Smooth muscle cell (in vitro differentiated cells): Measurements from ENCODE around the gene LPAR1. TPM values are rescaled to one million over a fixed set of nuclear protein-coding genes. Genes with fewer than 3 reads are reported as not detected.

Experiments
- DNase-seq: peaks from one replicate; lab custom pipeline; 2025; ENCODE audit not compliant: unreplicated experiment; lab: John Stamatoyannopoulos, UW
- H2AFZ ChIP-seq: fragments of 200-600 bp; sonication (generic); 2 replicates; pipeline ENCODE4 v1.6.0; 2016; ENCODE audit warnings: antibody characterized with exemption, low read depth, mild to moderate bottlenecking
- H3F3A ChIP-seq: fragments of 200-600 bp; sonication (generic); 2 replicates; pipeline ENCODE4 v1.6.0; 2017; ENCODE audit warnings: antibody characterized with exemption, low read depth
- H3K27ac ChIP-seq: fragments of 200-600 bp; sonication (generic); 2 replicates; pipeline ENCODE4 v1.5.1; 2016; ENCODE audit warnings: low read depth, mild to moderate bottlenecking
- H3K27me3 ChIP-seq: fragments of 200-600 bp; sonication (generic); 2 replicates; pipeline ENCODE4 v1.6.1; 2016; ENCODE audit warnings: low read depth, mild to moderate bottlenecking
- H3K36me3 ChIP-seq: fragments of 200-600 bp; sonication (generic); 2 replicates; pipeline ENCODE4 v1.5.1; 2016; ENCODE audit warnings: low read depth
- H3K4me1 ChIP-seq: fragments of 200-600 bp; sonication (generic); 2 replicates; pipeline ENCODE4 v1.5.1; 2016; ENCODE audit warnings: low read depth
- H3K4me2 ChIP-seq: fragments of 200-600 bp; sonication (generic); 2 replicates; pipeline ENCODE4 v1.6.0; 2016; ENCODE audit warnings: mild to moderate bottlenecking
- H3K4me3 ChIP-seq: fragments of 200-600 bp; sonication (generic); 2 replicates; pipeline ENCODE4 v1.5.1; 2016; ENCODE audit warnings: mild to moderate bottlenecking
- H3K79me2 ChIP-seq: fragments of 200-600 bp; sonication (generic); 2 replicates; pipeline ENCODE4 v1.6.0; 2016; ENCODE audit warnings: low read depth, mild to moderate bottlenecking
- H3K9ac ChIP-seq: fragments of 200-600 bp; sonication (generic); 2 replicates; pipeline ENCODE4 v1.6.0; 2016; ENCODE audit warnings: low read depth
- H3K9me3 ChIP-seq: fragments of 200-600 bp; sonication (generic); replicated peaks from 2 replicates; pipeline ENCODE4 v1.5.1; 2016; ENCODE audit warnings: low read depth
- H4K20me1 ChIP-seq: fragments of 200-600 bp; sonication (generic); 2 replicates; pipeline ENCODE4 v1.6.0; 2016; ENCODE audit warnings: low read depth
- CTCF ChIP-seq: fragments of 200-600 bp; sonication (generic); IDR thresholded peaks from 2 replicates; pipeline ENCODE4 v1.5.1; 2017; ENCODE audit warnings: borderline replicate concordance, mild to moderate bottlenecking, antibody characterized with exemption; ENCODE audit not compliant: insufficient read depth, poor library complexity, severe bottlenecking
- WGBS: methylation state at CpG from one replicate; pipeline ENCODE4 v1.1.7; 2016; ENCODE audit warnings: low lambda C conversion rate; 5-methylcytosine and 5-hydroxymethylcytosine counted together
- polyA plus RNA-seq: library from polyadenylated mRNA; unstranded; fragments of >200 nt; fragmentation: Nextera tagmentation; extraction: Ambion mirVana; gene quantifications from 2 replicates; pipeline ENCODE4 v1.2.1, GENCODE V29; 2016
- total RNA-seq: library from RNA; depleted of rRNA; stranded (reverse); fragments of >200 nt; gene quantifications from 2 replicates; pipeline ENCODE4 v1.2.3, GENCODE V29; 2014

The LPAR1 gene
- total and polyA plus RNA-seq, 2 experiments from 2014 or later, result 20.5 to 21.3 TPM

- peaks cover 9% of the 10 kb centered on the region for H3K79me2 ChIP-seq
- H3K9ac ChIP-seq, result no peak overlapping the region
- H2AFZ ChIP-seq, result no peak overlapping the region
- WGBS, result 81% methylated on average over 3 of the region's 3 CpGs
- no peak overlapping the region for H3K4me2 ChIP-seq
- H3K4me1 ChIP-seq, result peaks cover 21% of the 10 kb centered on the region
- H3K27me3 ChIP-seq, result no peaks in the 10 kb centered on the region
- H3K36me3 ChIP-seq, result no peaks in the 10 kb centered on the region
- TF ChIP-seq CTCF, result no peak
- peaks cover 13% of the 10 kb centered on the region for H3F3A ChIP-seq
- no peak overlapping the region for H3K4me3 ChIP-seq
- H4K20me1 ChIP-seq, result peaks cover 6% of the 10 kb centered on the region
- no peaks in the 10 kb centered on the region for H3K9me3 ChIP-seq
- H3K27ac ChIP-seq, result no peak overlapping the region
- no peak for DNase-seq
These were observed 2.2 kb upstream of the LPAR1 start for GRCh38 chr9:111040494-111040893.

- H3K9me3 ChIP-seq, result no peaks in the 10 kb centered on the region
- H3K4me2 ChIP-seq, result peak overlapping the region; percentile 86
- 45% methylated on average over 23 of the region's 23 CpGs for WGBS
- H2AFZ ChIP-seq, result peak overlapping the region; percentile 94
- peaks cover 28% of the 10 kb centered on the region for H3K4me1 ChIP-seq
- H3K27ac ChIP-seq, result no peak overlapping the region
- no peaks in the 10 kb centered on the region for H3K27me3 ChIP-seq
- DNase-seq, result no peak
- peaks cover 20% of the 10 kb centered on the region for H3K79me2 ChIP-seq
- H3K36me3 ChIP-seq, result no peaks in the 10 kb centered on the region
- no peak overlapping the region for H3K9ac ChIP-seq
- TF ChIP-seq CTCF, result no peak
- H3F3A ChIP-seq, result peaks cover 13% of the 10 kb centered on the region
- peaks cover 17% of the 10 kb centered on the region for H4K20me1 ChIP-seq
- H3K4me3 ChIP-seq, result peak overlapping the region; percentile 75
These were observed 1.1 kb upstream of the LPAR1 start for GRCh38 chr9:111039231-111039906.

- Histone ChIP-seq H3K9me3 (no peaks in the 10 kb centered on the region), H3K36me3 (no peaks in the 10 kb centered on the region), H2AFZ (peak overlapping the region; percentile 91), H3F3A (peaks cover 13% of the 10 kb centered on the region), H3K4me1 (peaks cover 36% of the 10 kb centered on the region), H3K27ac (peak overlapping the region; percentile 28), H3K79me2 (peaks cover 32% of the 10 kb centered on the region), H3K4me3 (peak overlapping the region; percentile 75), H3K4me2 (peak overlapping the region; percentile 86), H3K9ac (peak overlapping the region; percentile 65), H3K27me3 (no peaks in the 10 kb centered on the region), H4K20me1 (peaks cover 32% of the 10 kb centered on the region)
- WGBS, result under 1% methylated on average over 23 of the region's 83 CpGs
- DNase-seq, result no peak
- TF ChIP-seq CTCF, result peak; percentile 26
These were observed 451 bp downstream of the LPAR1 start for GRCh38 chr9:111037708-111038330.

GRCh38 chr9:111037356-111037707 is 938 bp downstream of the LPAR1 start:
- DNase-seq, result no peak
- peaks cover 36% of the 10 kb centered on the region for H4K20me1 ChIP-seq
- H2AFZ ChIP-seq, result peak overlapping the region; percentile 91
- H3K36me3 ChIP-seq, result no peaks in the 10 kb centered on the region
- H3K27me3 ChIP-seq, result no peaks in the 10 kb centered on the region
- H3K27ac ChIP-seq, result peak overlapping the region; percentile 28
- TF ChIP-seq CTCF, result no peak
- no peaks in the 10 kb centered on the region for H3K9me3 ChIP-seq
- H3K79me2 ChIP-seq, result peaks cover 37% of the 10 kb centered on the region
- peak overlapping the region; percentile 86 for H3K4me2 ChIP-seq
- H3K4me1 ChIP-seq, result peaks cover 36% of the 10 kb centered on the region
- H3F3A ChIP-seq, result peaks cover 13% of the 10 kb centered on the region
- peak overlapping the region; percentile 65 for H3K9ac ChIP-seq
- peak overlapping the region; percentile 75 for H3K4me3 ChIP-seq
- WGBS, result 2% methylated on average over 13 of the region's 13 CpGs
